BLaER1 (cell line): Measurements from ENCODE around the gene GAS2.

Experiments used
- H3K27ac ChIP-seq: shearing (Covaris generic); formaldehyde crosslinking; 2 replicates; pipeline ENCODE4 v1.8.1; 2022
- H3K27me3 ChIP-seq: shearing (Covaris generic); formaldehyde crosslinking; 2 replicates; pipeline ENCODE4 v1.8.1; 2022
- H3K36me3 ChIP-seq: shearing (Covaris generic); formaldehyde crosslinking; 2 replicates; pipeline ENCODE4 v1.8.1; 2022
- H3K4me1 ChIP-seq: shearing (Covaris generic); formaldehyde crosslinking; 2 replicates; pipeline ENCODE4 v1.8.1; 2022
- H3K4me2 ChIP-seq: shearing (Covaris generic); formaldehyde crosslinking; 2 replicates; pipeline ENCODE4 v1.8.1; 2022
- H3K4me3 ChIP-seq: shearing (Covaris generic); formaldehyde crosslinking; 2 replicates; pipeline ENCODE4 v1.8.1; 2022
- H3K9ac ChIP-seq: shearing (Covaris generic); formaldehyde crosslinking; 2 replicates; pipeline ENCODE4 v1.8.1; 2022
- H3K9me3 ChIP-seq: shearing (Covaris generic); formaldehyde crosslinking; 2 replicates; pipeline ENCODE4 v1.8.1; 2022
- H4K20me1 ChIP-seq: shearing (Covaris generic); formaldehyde crosslinking; 2 replicates; pipeline ENCODE4 v1.8.1; 2022
- Cebpa-rat ChIP-seq: shearing (Covaris generic); IDR thresholded peaks from 2 replicates; pipeline ENCODE4 v1.8.1; 2022

GAS2 gene

DNA sequence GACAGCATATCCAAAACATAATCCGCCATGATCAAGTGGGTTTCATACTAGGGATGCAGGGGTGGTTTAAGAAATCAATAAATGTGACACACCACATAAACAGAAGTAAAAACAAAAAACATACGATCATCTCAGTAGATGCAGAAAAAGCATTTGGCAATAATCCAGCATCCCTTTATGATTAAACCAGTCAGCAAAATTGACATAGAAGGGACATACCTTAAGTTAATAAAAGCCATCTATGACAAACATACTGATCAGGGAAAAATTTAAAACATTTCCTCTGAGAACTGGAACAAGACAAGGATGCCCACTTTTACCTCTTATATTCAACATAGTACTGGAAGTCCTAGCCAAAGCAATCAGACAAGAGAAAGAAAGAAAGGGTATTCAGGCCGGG, 49.6 kb downstream of the GAS2 start:
- Histone ChIP-seq H3K9me3 (no peaks in the 10 kb centered on the region), H3K36me3 (no peaks in the 10 kb centered on the region), H3K4me1 (no peaks in the 10 kb centered on the region), H3K27ac (no peak overlapping the region), H3K9ac (no peak overlapping the region), H3K27me3 (no peaks in the 10 kb centered on the region), H3K4me2 (no peak overlapping the region), H3K4me3 (no peak overlapping the region), H4K20me1 (no peaks in the 10 kb centered on the region)
- no peak for TF ChIP-seq Cebpa-rat

DNA sequence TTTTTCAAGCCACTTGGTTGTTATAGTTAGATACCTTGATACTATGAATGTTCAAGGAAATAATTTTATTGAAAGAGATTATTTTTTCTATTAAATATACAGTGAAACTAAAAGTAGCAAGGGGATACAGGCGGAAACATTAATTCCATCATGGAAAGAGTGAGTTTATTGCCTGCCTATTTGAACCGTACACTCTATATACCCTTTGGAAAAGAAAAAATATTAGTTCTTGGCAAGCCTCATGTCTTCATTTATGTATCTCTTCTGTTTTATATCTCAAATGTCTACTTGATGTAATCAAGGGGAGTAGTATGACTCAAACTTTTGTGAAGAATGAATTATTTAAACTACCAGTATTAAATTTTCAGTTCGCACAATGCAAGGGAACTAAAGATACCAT, 54.0 kb downstream of the GAS2 start:
- Histone ChIP-seq H3K4me2 (no peak overlapping the region), H3K27me3 (no peaks in the 10 kb centered on the region), H4K20me1 (no peaks in the 10 kb centered on the region), H3K4me3 (no peak overlapping the region), H3K27ac (no peak overlapping the region), H3K36me3 (no peaks in the 10 kb centered on the region), H3K4me1 (no peaks in the 10 kb centered on the region), H3K9ac (no peak overlapping the region), H3K9me3 (no peaks in the 10 kb centered on the region)
- no peak for TF ChIP-seq Cebpa-rat

DNA sequence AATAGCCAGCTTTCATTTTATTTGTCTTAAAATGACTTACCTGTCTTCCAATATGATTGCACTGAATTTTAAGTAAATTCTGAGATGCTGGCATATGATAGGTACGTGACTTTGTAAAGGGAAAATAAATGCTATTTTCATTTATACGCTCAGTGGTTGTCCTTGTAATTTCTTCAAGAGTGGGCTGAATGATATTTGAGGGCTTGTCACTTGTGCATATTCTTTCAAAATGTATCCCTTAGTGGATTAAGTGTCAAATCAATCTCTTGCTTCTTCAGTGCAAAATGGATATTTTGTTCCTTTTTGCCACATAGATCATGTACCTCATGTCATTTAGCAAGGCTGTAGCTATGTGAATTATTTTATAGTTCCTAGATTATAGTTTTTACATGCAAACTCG, 56.9 kb downstream of the GAS2 start:
- TF ChIP-seq Cebpa-rat = no peak
- Histone ChIP-seq H4K20me1 (no peaks in the 10 kb centered on the region), H3K9me3 (no peaks in the 10 kb centered on the region), H3K9ac (no peak overlapping the region), H3K4me3 (no peak overlapping the region), H3K27me3 (no peaks in the 10 kb centered on the region), H3K4me1 (no peaks in the 10 kb centered on the region), H3K4me2 (no peak overlapping the region), H3K36me3 (no peaks in the 10 kb centered on the region), H3K27ac (no peak overlapping the region)

DNA sequence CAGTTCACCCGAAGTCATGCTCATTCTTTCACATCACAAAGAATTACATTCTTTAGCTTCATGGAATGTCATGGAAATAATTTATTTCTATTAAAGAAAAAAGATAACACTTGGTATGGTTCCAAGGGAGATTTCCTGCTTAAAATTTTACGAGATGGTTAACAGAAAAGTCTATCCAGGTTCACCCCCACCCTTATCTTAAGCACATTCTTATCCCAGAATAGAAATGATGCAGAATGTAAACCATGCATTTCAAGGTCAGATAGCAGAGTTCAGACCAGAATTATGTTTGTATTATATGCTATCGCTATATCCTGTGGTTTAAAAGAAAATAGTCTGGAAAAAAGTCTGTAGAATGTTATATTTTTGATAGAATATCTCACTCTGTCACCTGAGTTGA, 58.7 kb downstream of the GAS2 start:
- no peak overlapping the region for H3K27ac ChIP-seq
- no peaks in the 10 kb centered on the region for H3K27me3 ChIP-seq
- no peak overlapping the region for H3K4me2 ChIP-seq
- no peaks in the 10 kb centered on the region for H3K36me3 ChIP-seq
- TF ChIP-seq Cebpa-rat = no peak
- H3K4me1 ChIP-seq = no peaks in the 10 kb centered on the region
- no peak overlapping the region for H3K4me3 ChIP-seq
- no peak overlapping the region for H3K9ac ChIP-seq
- H3K9me3 ChIP-seq = no peaks in the 10 kb centered on the region
- no peaks in the 10 kb centered on the region for H4K20me1 ChIP-seq

DNA sequence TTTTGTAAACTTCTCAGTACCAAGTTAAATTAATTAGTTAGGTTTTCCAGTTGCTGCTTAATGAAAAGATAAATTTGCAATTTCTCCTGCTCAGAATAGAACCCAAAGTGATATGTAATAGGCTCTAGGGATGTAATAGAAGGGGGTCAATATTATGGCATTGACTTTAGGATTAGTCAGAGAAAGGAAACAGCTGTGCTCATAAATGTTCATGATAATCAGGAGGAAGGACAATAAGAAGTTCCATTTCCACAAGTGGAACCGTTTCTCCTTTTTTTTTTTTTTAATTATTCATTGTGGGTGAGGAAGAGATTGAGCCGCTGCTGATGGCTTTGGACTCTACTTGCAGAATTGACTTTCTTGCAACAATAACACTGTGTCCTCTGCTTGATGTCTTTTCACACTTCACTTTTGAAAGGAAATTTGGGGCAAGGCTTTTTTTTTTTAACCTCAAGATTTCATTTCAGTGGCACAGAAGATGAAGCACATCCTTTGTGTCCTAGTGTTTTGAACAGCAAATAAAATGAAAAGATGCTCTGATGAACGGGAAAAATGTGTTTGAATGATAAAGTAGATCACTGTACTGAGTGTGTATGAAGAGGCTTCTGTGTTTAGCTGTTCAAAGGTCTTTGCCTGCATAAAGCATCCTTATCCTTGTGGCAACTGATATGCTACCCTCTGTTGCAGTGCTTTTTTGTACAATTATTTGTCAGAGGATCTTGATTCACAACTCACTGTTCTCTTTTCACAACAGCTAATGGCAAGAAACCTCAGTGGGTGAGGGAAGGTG, 62.4 kb downstream of the GAS2 start:
- Histone ChIP-seq H3K27ac (no peak overlapping the region), H3K4me3 (no peak overlapping the region), H3K4me1 (no peaks in the 10 kb centered on the region), H3K4me2 (no peak overlapping the region), H3K36me3 (no peaks in the 10 kb centered on the region), H3K27me3 (no peaks in the 10 kb centered on the region), H3K9ac (no peak overlapping the region), H3K9me3 (no peaks in the 10 kb centered on the region), H4K20me1 (no peaks in the 10 kb centered on the region)
- no peak for TF ChIP-seq Cebpa-rat

DNA sequence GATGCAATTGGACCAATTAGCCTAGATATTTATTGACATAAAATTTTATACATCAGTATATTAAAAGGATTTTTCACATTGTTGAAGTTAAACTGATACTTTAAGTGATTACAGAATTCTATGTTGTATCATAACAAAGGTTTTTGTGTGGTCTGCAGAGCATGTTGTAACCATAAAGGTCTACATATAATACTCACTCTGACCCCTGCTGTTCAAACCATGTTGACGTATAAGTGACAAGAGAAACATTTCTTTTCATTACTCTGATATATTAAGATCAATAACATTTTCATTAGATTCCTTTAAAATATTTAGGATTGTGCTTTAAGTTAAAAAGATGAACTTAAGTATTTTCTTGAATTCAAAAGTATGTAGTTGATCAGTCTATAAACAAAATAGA, 63.9 kb downstream of the GAS2 start:
- Histone ChIP-seq H3K36me3 (no peaks in the 10 kb centered on the region), H3K9me3 (no peaks in the 10 kb centered on the region), H3K4me3 (no peak overlapping the region), H3K4me2 (no peak overlapping the region), H3K27me3 (no peaks in the 10 kb centered on the region), H4K20me1 (no peaks in the 10 kb centered on the region), H3K4me1 (no peaks in the 10 kb centered on the region), H3K27ac (no peak overlapping the region), H3K9ac (no peak overlapping the region)
- TF ChIP-seq Cebpa-rat = no peak

DNA sequence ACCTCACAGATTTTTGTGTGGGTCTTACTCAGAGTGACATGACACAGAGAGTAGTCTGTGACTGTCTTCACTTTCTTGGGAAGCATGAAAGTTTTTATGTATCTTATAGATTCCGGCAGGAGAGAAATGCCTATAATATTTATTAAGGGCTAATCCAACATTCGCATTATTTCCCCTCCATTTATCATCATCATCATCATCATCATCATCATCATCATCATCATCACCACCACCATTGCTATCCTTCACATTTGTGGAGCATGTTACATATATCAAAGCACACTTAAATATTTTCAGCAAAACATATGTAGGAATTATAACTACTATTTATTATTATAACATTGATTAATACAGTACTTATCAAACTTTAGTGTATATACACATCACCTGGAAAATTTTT, 66.2 kb downstream of the GAS2 start:
- H3K4me1 ChIP-seq = no peaks in the 10 kb centered on the region
- H3K9me3 ChIP-seq = no peaks in the 10 kb centered on the region
- H3K27ac ChIP-seq = no peak overlapping the region
- no peak for TF ChIP-seq Cebpa-rat
- H3K4me3 ChIP-seq = no peak overlapping the region
- H4K20me1 ChIP-seq = no peaks in the 10 kb centered on the region
- H3K4me2 ChIP-seq = no peak overlapping the region
- no peaks in the 10 kb centered on the region for H3K36me3 ChIP-seq
- no peaks in the 10 kb centered on the region for H3K27me3 ChIP-seq
- H3K9ac ChIP-seq = no peak overlapping the region

DNA sequence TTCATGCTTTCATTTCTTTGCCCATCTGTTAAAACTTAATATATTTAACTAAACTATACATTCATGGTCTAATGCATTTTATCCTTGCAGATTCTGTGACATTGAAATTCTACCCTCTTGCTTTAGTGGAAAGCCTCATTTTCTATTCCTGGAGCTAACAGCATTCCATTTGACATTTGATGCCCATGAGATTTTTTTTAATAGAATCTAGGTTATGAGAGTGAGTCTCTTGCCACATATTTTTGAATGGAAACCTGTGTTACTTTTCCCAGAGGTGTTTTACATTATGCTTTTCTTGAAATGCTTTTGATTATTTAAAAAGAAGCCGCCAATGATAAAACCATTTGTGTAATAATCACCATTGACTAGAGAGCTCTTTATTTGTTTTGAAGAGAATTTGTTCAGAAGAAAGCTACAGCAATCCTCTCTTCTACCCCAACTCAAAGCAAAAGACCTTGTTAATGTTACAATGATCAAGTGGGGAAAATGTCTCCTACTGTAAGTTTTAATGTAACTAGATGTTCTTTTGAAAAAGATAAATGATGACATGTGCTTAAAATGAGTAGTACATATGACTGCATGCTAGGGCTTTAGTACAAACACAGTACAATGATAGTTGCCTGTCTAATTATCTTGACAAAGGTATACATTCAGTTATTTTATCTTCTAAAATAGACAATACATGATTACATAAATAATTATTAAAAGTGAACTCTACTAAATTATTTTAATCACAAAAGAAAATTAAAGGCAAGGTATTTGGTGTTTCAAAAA, 67.3 kb downstream of the GAS2 start:
- no peak overlapping the region for H3K9ac ChIP-seq
- H3K4me1 ChIP-seq = no peaks in the 10 kb centered on the region
- H3K4me3 ChIP-seq = no peak overlapping the region
- H4K20me1 ChIP-seq = no peaks in the 10 kb centered on the region
- no peak overlapping the region for H3K27ac ChIP-seq
- no peak for TF ChIP-seq Cebpa-rat
- no peaks in the 10 kb centered on the region for H3K36me3 ChIP-seq
- no peaks in the 10 kb centered on the region for H3K27me3 ChIP-seq
- no peak overlapping the region for H3K4me2 ChIP-seq
- H3K9me3 ChIP-seq = no peaks in the 10 kb centered on the region

DNA sequence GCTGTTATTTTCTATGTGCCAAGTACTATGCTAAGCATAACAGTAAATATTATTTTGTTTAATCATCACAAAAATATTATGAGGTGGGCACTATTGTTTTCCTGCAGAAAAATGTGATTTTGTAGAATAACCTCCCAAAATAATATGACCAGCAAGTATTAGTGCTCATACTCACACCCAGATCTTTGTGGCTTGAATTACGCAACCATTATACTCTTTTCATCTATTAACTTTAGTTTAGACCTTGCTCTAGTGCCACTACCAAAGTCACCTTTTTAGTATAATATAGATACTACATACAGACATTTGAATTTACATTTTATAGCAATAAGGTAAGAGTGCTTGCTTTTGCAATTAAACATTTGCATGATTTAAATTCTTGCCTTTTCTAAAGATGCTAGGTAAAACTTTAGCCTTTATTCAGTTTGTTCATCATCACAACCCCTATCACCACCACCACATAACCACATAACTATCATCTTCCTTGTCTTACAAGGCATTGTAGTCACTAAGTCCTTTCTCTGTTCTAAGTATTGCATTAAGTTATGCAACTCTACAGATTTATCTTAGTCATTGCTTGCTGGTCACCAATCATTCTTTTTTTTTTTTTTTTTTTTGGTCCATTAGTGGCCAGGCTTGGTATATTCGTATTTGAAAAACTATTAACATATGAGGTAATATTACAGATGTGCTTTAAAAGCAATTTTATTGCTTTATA, 68.4 kb downstream of the GAS2 start:
- Histone ChIP-seq H3K9ac (no peak overlapping the region), H3K4me1 (no peaks in the 10 kb centered on the region), H3K4me3 (no peak overlapping the region), H3K4me2 (no peak overlapping the region), H3K27ac (no peak overlapping the region), H3K27me3 (no peaks in the 10 kb centered on the region), H4K20me1 (no peaks in the 10 kb centered on the region), H3K36me3 (no peaks in the 10 kb centered on the region), H3K9me3 (no peaks in the 10 kb centered on the region)
- TF ChIP-seq Cebpa-rat = peak; percentile 9; the same call in 1 of the 2 replicates

DNA sequence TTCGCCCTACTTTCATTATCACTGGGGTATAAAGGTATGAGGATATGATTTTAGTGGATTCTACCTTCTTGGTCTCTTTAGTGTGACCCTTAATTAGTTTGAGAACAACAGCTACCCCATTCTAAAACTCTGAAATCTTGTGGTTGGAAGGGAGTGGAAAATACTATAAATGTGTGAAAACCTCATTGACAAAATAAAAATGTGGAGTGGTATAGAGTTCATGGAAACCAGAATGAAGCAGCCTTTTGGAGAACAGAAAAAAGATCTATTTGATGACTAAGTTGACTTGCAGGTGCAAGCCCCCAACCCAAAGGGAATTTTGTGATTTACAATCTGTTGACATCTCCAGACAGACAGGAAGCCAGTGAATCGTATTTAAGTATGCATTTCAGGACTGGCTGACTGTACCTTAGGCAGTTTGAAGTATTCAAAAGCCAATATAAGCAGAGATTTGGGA, 75.8 kb downstream of the GAS2 start:
- Histone ChIP-seq H4K20me1 (no peaks in the 10 kb centered on the region), H3K27ac (no peak overlapping the region), H3K4me2 (no peak overlapping the region), H3K4me1 (no peaks in the 10 kb centered on the region), H3K9ac (no peak overlapping the region), H3K36me3 (no peaks in the 10 kb centered on the region), H3K9me3 (no peaks in the 10 kb centered on the region), H3K27me3 (no peaks in the 10 kb centered on the region), H3K4me3 (no peak overlapping the region)
- TF ChIP-seq Cebpa-rat = no peak
